Spleen (tissue), 11 donors: ENCODE results near the gene PPP1R1B. TPM values are rescaled to one million over a fixed set of nuclear protein-coding genes. Genes with fewer than 3 reads are reported as not detected.

Source experiments
- DNase-seq: peaks from one replicate; pipeline ENCODE4 v3.0.0-alpha.2; 2020
- H3K27ac ChIP-seq, 8 donors: fragments of 200-600 bp; sonication (generic) in 7 of 8; 1 replicate in 4 of 8; 2 replicates in 4 of 8; pipeline versions ENCODE4 v1.5.0 to v1.8.0; 2016 to 2021; ENCODE audit warnings: inconsistent platforms in 4 of 8, mild to moderate bottlenecking in 4 of 8, moderate library complexity in 1 of 8
- H3K27me3 ChIP-seq, 7 donors: fragments of 200-600 bp; sonication (generic) in 6 of 7; replicated peaks in 1 of 7; 1 replicate in 4 of 7; 2 replicates in 3 of 7; pipeline versions ENCODE4 v1.5.0 to v1.8.0; 2016 to 2021; ENCODE audit warnings: inconsistent platforms in 3 of 7, mild to moderate bottlenecking in 1 of 7
- H3K36me3 ChIP-seq, 6 donors: fragments of 200-600 bp; sonication (generic) in 5 of 6; 1 replicate in 4 of 6; 2 replicates in 2 of 6; pipeline versions ENCODE4 v1.5.0 to v1.8.0; 2016 to 2021; ENCODE audit warnings: inconsistent platforms in 2 of 6
- H3K4me1 ChIP-seq, 6 donors: fragments of 200-600 bp; sonication (generic) in 5 of 6; 1 replicate in 3 of 6; 2 replicates in 3 of 6; pipeline versions ENCODE4 v1.5.0 to v1.8.0; 2016 to 2021; ENCODE audit warnings: inconsistent platforms in 3 of 6
- H3K4me3 ChIP-seq, 8 donors: fragments of 200-600 bp; sonication (generic) in 7 of 8; 1 replicate in 4 of 8; 2 replicates in 4 of 8; pipeline versions ENCODE4 v1.5.0 to v1.8.0; 2016 to 2021; ENCODE audit warnings: inconsistent platforms in 4 of 8, mild to moderate bottlenecking in 4 of 8, moderate library complexity in 2 of 8
- H3K9me3 ChIP-seq, 8 donors: fragments of 200-600 bp; sonication (generic) in 7 of 8; 1 replicate in 4 of 8; 2 replicates in 4 of 8; pipeline versions ENCODE4 v1.5.0 to v1.8.0; 2016 to 2021; ENCODE audit warnings: inconsistent platforms in 4 of 8
- POLR2A ChIP-seq, 3 donors: fragments of 450-650 bp; IDR thresholded peaks; one replicate each; pipeline ENCODE4 v1.5.1; 2017; ENCODE audit warnings: antibody characterized with exemption in 3 of 3, mild to moderate bottlenecking in 1 of 3
- POLR2AphosphoS5 ChIP-seq, 3 donors: sonication (generic); formaldehyde crosslinking; IDR thresholded peaks; one replicate each; pipeline ENCODE4 v1.5.1; 2017; ENCODE audit warnings: antibody characterized with exemption in 3 of 3
- WGBS, 5 donors: extraction: QIAGEN DNeasy Blood & Tissue Kit in 3 of 5; methylation state at CpG; one replicate each; pipeline versions ENCODE4 v1.1.5 to v1.1.7; 2013 to 2018; 5-methylcytosine and 5-hydroxymethylcytosine counted together
- intact Hi-C: fragments of 100-400 bp; cut with DNase I; formaldehyde crosslinking; loops from one replicate; pipeline ENCODE4 v1.15.0; 2023; ENCODE audit warnings: low total_unique reads
- polyA plus RNA-seq, 3 donors: library from polyadenylated mRNA; stranded (reverse); fragments of 200-250 nt; gene quantifications; one replicate each; pipeline ENCODE4 v1.2.1, GENCODE V29; 2013
- total RNA-seq, 7 donors: library from RNA; depleted of rRNA in 3 of 7; stranded (reverse); fragments of >200 nt in 3 of 7; fragmentation: NEBNext Ultra II Directional in 4 of 7; extraction: Animal tissue kit (Norgen Biotek cat#: 25700) in 4 of 7; gene quantifications; one replicate each; pipeline versions ENCODE4 v1.1.0 to v1.2.1, GENCODE V29; 2016 to 2021
- TF ChIP-seq, protein P1 (sequence below), 11 experiments: fragments of 200-600 bp in 7 of 11; fragments of 450-650 bp in 4 of 11; sonication (generic) in 4 of 11; IDR thresholded peaks in 8 of 11; conservative IDR thresholded peaks in 3 of 11; 1 replicate in 7 of 11; 2 replicates in 4 of 11; pipeline versions ENCODE4 v1.4.0 to v1.8.0; 2016 to 2021; ENCODE audit warnings: antibody characterized with exemption in 11 of 11, inconsistent platforms in 4 of 11, mild to moderate bottlenecking in 1 of 11
- donor health status: healthy with polysubstance abuse.
- donor health status: DM: no; HTN: no; CAD: no; lungs with moderate emphysema.
- donor health status: DM: no; HTN: no; CAD: no.
- donor health status: Bipolar disorder and iron deficiency.
- donor health status: healthy.
- donor health status: DM: no; HTN: no; CAD: no.
- donor health status: DM: yes; HTN: yes; CAD: no.

Gene PPP1R1B
- total and polyA plus RNA-seq, 10 donors = 0.06 to 0.26 TPM; not detected in 8

DNA sequence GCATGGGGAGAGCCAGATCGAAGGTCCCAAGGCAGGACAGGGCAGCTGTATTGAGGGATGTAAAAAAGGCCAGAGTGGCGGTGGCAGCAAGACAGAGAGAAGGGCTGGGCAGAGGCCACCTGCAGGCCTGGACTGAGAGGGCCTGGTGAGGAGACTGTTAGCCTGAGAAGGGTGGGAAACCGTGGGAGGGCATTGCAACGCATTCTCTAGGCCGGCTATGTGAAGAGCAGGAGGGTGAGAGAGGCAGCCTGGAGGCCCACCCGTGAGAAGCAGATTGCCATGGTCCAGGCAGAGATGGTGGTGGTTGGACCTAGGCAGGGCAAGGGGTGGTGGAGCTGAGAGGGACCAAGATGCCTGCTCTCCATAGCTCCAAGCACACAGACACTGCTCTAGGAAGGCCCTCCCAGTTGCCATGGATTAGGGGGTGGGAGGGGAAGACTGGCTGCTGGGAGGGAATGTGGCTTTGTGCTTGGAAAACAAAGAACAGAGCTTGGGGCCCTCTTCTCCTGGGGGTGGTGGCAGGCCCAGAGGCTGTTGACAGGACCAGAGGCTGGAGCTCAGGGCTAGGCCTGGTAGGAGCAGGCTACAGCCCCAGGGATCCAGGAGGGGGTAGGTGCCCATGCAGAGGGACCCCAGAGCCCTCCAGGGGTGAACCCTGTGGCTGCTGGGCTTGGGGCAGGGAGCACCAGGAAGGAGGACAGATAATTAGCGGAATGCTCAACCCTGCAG is 26.0 kb downstream of the PPP1R1B start:
- DNase-seq = no peak
- TF ChIP-seq, protein P1, sequence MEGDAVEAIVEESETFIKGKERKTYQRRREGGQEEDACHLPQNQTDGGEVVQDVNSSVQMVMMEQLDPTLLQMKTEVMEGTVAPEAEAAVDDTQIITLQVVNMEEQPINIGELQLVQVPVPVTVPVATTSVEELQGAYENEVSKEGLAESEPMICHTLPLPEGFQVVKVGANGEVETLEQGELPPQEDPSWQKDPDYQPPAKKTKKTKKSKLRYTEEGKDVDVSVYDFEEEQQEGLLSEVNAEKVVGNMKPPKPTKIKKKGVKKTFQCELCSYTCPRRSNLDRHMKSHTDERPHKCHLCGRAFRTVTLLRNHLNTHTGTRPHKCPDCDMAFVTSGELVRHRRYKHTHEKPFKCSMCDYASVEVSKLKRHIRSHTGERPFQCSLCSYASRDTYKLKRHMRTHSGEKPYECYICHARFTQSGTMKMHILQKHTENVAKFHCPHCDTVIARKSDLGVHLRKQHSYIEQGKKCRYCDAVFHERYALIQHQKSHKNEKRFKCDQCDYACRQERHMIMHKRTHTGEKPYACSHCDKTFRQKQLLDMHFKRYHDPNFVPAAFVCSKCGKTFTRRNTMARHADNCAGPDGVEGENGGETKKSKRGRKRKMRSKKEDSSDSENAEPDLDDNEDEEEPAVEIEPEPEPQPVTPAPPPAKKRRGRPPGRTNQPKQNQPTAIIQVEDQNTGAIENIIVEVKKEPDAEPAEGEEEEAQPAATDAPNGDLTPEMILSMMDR (IDR thresholded peaks at IDR 0.05 in 8 of 11, conservative IDR thresholded peaks at IDR 0.05 in 3 of 11) = no peak
- no peak for TF ChIP-seq POLR2A (IDR thresholded peaks at IDR 0.05)
- no peak for TF ChIP-seq POLR2AphosphoS5 (IDR thresholded peaks at IDR 0.05)
- 64 to 83% (median 72%) methylated on average over 7 of the region's 7 CpGs for WGBS, 5 donors
- H3K4me3 ChIP-seq = no peak overlapping the region
- H3K9me3 ChIP-seq = no peaks in the 10 kb centered on the region
- peaks cover 0 to 78% (median 18%) of the 10 kb centered on the region in 6 donors for H3K4me1 ChIP-seq
- H3K36me3 ChIP-seq = peaks cover 3 to 83% (median 19%) of the 10 kb centered on the region in 6 donors
- intact Hi-C loops = no loop called here
- peak overlapping the region in 1 of 8 donors; percentile 21 for H3K27ac ChIP-seq
- H3K27me3 ChIP-seq = no peaks in the 10 kb centered on the region

DNA sequence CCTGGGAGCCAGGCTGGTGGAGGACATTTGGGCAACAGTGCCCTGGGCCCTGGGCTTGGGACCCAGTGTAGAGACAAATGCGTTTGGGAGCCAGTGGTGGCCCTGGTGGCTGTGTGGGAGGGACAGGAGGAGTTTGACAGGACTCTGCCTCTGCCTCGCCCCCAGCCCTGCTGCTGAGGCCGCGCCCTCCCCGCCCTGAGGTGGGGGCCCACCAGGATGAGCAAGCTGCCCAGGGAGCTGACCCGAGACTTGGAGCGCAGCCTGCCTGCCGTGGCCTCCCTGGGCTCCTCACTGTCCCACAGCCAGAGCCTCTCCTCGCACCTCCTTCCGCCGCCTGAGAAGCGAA is 26.5 kb downstream of the PPP1R1B start:
- Histone ChIP-seq H3K36me3 (peaks cover 3 to 88% (median 24%) of the 10 kb centered on the region in 6 donors), H3K4me3 (no peak overlapping the region), H3K4me1 (peaks cover 0 to 78% (median 19%) of the 10 kb centered on the region in 6 donors), H3K9me3 (no peaks in the 10 kb centered on the region), H3K27ac (no peak overlapping the region), H3K27me3 (no peaks in the 10 kb centered on the region)
- intact Hi-C loops = no loop called here
- 86 to 91% (median 89%) methylated on average over 9 to 12 of the region's 12 CpGs for WGBS, 5 donors
- DNase-seq = no peak
- no peak for TF ChIP-seq POLR2AphosphoS5 (IDR thresholded peaks at IDR 0.05)
- TF ChIP-seq POLR2A (IDR thresholded peaks at IDR 0.05) = no peak
- TF ChIP-seq, protein P1 (IDR thresholded peaks at IDR 0.05 in 8 of 11, conservative IDR thresholded peaks at IDR 0.05 in 3 of 11) = no peak

DNA sequence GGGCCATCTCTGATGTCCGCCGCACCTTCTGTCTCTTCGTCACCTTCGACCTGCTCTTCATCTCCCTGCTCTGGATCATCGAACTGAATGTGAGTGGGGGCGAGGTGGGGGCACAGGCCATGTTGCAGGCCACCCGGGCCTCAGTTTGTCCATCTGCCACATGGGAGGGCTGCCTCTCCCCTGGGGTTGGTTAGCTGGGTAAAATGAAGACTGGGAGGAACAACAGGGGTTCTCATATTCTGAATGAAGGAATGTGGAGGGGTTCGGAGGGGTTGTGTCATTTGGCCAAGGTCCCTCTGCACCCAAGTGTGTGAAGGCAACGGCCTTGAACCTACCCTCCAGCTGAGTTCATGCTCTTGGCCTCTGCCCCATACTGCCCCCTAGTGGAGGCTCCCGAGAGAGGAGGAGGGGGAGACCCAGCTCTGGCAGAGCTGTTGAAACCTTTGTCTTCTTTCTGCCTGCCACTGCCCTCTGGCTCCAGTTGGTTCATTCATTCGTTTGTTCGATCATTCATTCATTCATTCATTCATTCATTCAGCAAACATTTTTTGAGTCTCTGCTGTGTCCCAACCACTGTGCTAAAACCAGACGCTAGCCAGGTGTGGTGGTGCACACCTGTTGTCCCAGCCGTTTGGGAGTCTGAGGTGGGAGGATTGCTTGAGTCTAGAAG is 27.0 kb downstream of the PPP1R1B start:
- Histone ChIP-seq H3K27me3 (no peaks in the 10 kb centered on the region), H3K4me1 (peaks cover 0 to 78% (median 24%) of the 10 kb centered on the region in 6 donors), H3K36me3 (peaks cover 3 to 88% (median 28%) of the 10 kb centered on the region in 6 donors), H3K9me3 (no peaks in the 10 kb centered on the region), H3K4me3 (no peak overlapping the region), H3K27ac (no peak overlapping the region)
- intact Hi-C loops = no loop called here
- 68 to 74% (median 70%) methylated on average over 14 of the region's 14 CpGs for WGBS, 5 donors
- peak; percentile 90 for DNase-seq
- TF ChIP-seq POLR2A (IDR thresholded peaks at IDR 0.05) (no peak), POLR2AphosphoS5 (IDR thresholded peaks at IDR 0.05) (no peak)
- TF ChIP-seq, protein P1 (IDR thresholded peaks at IDR 0.05 in 8 of 11, conservative IDR thresholded peaks at IDR 0.05 in 3 of 11) = peak; percentile 32 to 87 (median 76)

DNA sequence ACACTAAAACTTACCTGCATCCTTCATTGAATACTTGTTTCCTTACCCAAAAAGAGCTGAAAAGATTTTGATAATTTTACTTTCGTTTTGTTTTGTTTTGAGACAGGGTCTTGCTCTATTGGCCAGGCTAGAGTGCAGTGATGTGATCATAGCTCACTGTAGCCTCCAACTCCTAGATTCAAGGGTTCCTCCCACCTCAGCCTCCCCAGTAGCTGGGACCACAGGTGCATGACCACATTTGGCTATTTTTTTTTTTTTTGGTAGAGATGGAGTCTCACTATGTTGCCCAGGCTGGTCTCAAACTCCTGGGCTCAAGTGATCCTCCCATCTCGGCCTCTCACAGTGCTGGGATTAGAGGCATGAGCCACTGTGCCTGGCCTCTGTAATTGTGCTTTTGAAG is 28.4 kb downstream of the PPP1R1B start:
- no peaks in the 10 kb centered on the region for H3K9me3 ChIP-seq
- H3K4me3 ChIP-seq = no peak overlapping the region
- H3K36me3 ChIP-seq = peaks cover 3 to 89% (median 37%) of the 10 kb centered on the region in 6 donors
- 85 to 93% (median 92%) methylated on average over 2 of the region's 2 CpGs for WGBS, 5 donors
- H3K4me1 ChIP-seq = peaks cover 0 to 81% (median 31%) of the 10 kb centered on the region in 6 donors
- intact Hi-C loops = no loop called here
- DNase-seq = no peak
- H3K27ac ChIP-seq = no peak overlapping the region
- TF ChIP-seq POLR2A (IDR thresholded peaks at IDR 0.05) (no peak), POLR2AphosphoS5 (IDR thresholded peaks at IDR 0.05) (no peak)
- TF ChIP-seq, protein P1 (IDR thresholded peaks at IDR 0.05 in 8 of 11, conservative IDR thresholded peaks at IDR 0.05 in 3 of 11) = no peak
- H3K27me3 ChIP-seq = no peaks in the 10 kb centered on the region
